Esophagus mucosa (tissue), 1 donor: Measurements from ENCODE around the gene MAD1L1. TPM values are rescaled to one million over a fixed set of nuclear protein-coding genes. Genes with fewer than 3 reads are reported as not detected.
A peak's percentile ranks its signal among the peaks of the same experiment; 100 is the strongest.

Source experiments
- ATAC-seq: fragments of 200-7000 bp; cut with Tn5 transposase; one replicate; pipeline ENCODE4 v1.9.1; 2020
- total RNA-seq: library from RNA; stranded (reverse); gene quantifications from one replicate; pipeline ENCODE4 v1.2.4, GENCODE V29; 2023
- donor health status: DM: yes; HTN: yes; CAD: no.

MAD1L1 gene
- total RNA-seq, 1 donor from 2014 or later, result 23.7 TPM

DNA sequence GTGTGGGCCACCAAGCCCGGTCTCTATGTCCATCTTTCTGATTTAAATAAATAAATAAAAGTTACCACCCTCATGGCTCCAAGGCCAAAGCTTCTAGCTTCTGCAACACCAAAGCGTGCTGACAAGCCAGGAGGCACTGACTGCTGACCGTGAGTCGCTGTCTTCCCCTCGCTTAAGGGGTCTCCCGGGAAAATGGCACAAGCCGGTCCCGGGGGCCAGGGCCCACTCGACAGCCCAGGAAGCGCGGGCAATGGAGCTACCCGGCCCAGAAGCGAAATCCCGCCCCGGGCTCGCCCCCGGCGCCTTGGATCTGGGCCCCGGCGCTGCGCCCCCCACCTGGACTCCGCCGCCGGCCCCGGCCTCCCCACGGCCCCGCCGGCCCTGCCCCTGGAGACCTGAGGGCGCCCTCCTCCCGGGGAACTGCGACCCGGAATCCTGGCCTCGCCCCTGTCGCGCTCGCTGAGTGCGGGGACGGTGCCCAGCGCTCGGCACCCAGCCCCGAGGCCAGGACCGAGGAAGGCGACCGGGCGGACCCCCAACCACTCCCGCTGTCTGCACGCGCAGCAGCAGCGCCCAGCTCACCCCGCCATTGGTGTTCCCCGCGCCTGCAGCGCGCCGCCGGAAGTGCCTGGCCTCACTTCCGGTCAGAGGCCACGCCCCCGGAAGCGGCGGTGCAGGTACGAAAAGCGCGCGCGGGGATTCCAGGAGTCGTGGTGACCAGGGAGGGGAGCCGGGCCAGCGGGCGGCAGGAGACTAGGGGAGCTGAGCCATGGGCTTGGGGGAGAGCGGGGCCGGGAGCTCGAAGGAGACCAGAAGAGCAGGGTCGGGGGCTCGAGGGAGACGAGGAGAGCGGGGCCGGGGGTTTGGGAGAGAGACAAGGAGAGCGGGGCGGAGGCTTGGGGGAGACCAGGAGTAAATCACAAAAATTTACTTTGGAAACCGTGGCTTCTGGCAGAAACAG lies 9.1 kb upstream of the MAD1L1 start, which contains the start of the genes MRM2 and NUDT1:
TSS of gene MRM2 (minus strand) at position 626 of the 961 bp plus-strand sequence. CDS start at position 590, 36 bp downstream.
TSS of gene NUDT1 (plus strand) at position 647 of the 961 bp plus-strand sequence. CDS start 2,349 bp downstream, outside the sequence.
- ATAC-seq, result peak; percentile 75

DNA sequence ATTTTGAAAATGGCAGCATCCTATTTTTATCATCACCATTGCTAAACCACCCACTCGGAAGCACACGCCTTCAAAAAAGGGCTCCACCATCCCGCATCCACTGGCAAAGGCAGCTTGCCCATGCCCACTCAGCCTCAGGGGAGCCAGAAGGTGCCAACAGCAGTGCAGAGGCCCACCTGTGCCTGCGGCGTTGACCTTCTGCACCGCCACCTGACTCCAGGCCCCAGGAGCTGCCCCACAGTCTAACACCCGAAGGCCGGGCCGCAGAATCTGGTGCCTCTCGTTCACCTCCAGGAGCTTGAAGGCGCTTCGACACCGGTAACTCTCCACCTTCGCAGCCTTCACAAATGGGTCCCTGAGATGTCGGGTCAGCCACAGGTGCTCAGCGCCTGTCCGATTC lies 6.5 kb upstream of the MAD1L1 start:
- ATAC-seq, result no peak

GRCh38 chr7:2237109-2237602 lies 4.4 kb upstream of the MAD1L1 start:
- ATAC-seq, result peak; percentile 64

DNA sequence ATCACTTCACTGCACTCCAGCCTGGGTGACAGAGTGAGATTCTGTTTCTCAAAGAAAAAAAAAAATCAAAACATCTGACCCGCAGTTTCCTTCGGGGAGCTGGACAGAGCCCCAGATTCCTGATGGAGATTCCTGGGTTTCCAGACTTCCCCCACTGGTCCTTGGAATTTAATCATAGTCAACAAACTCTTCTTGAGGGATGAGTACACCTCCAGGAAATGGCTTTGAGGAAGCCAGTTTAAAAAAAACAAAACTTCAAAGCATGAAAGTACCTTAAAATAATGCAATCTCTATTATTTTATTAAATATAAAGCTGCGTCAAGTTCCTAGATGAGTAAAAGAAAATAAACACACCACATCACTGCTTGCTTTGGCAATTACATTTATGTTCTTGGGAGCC lies 1.2 kb upstream of the MAD1L1 start:
- ATAC-seq, result no peak

GRCh38 chr7:2231992-2232765 lies 566 bp downstream of the MAD1L1 start:
- ATAC-seq, result peak; percentile 49

DNA sequence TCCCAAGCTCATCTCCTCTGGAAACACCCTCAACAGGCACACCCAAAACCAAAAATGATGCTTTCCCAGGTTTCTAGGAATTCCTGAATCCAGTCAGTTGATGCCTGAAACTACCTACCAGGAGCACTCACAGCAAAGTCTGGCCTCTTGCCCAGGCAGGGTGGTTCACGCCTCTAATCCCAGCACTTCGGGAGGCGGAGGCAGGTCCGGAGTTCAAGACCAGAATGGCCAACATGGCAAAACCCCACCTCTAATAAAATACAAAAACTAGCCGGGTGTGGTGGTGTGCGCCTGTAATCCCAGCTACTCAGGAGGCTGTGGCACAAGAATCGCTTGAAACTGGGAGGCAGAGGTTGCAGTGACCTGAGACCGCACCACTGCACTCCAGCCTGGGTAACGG lies 1.9 kb downstream of the MAD1L1 start:
- ATAC-seq, result no peak

- no peak for ATAC-seq
Observed at GRCh38 chr7:2230226-2230625, 2.5 kb downstream of the MAD1L1 start.

DNA sequence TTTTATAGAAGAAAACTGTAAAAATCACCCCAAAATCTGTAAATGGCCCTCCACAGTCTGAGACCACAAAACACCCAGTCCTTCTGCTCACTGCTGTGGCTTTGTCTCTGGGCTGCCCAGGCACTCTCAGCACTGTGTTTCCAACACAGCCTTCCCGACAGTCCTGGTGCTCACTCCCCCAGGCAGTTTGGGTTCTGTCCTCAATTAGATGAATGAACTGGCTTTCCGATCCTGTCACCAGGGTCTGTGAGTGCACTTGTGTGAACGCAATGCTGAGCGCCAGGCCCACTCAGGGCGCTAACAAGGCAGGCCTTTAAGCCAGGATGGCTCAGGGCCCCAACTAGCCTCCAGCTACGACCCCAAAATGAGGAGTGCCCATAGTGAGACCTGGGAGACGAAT lies 3.3 kb downstream of the MAD1L1 start:
- ATAC-seq, result no peak

- no peak for ATAC-seq
Observed at GRCh38 chr7:2228921-2229320, 3.8 kb downstream of the MAD1L1 start.

DNA sequence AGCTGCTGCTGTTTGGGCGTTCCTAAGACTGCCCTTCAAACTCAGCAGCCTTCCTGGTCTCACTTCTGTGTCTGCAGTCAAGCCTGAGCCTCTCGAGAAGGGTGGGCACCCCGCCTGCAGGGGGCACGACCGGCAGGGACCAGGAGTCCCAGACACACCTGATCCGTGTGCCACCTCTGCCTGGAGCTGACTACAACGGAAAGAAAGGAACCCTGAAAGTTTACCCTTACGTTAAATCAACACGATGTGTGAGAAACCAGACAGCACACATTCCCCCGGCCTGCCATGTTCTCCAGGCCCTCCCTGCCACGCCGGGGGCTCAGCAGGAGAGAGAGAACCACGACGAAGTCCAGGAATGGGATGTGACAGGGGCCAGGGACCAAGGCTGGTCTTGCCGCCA lies 5.0 kb downstream of the MAD1L1 start:
- ATAC-seq, result no peak

- ATAC-seq, result no peak
Observed at GRCh38 chr7:2225830-2226229, 6.9 kb downstream of the MAD1L1 start.

- peak; percentile 86 for ATAC-seq
Observed at GRCh38 chr7:2225336-2225735, 7.4 kb downstream of the MAD1L1 start.

GRCh38 chr7:2224934-2225333 lies 7.8 kb downstream of the MAD1L1 start:
- peak; percentile 85 for ATAC-seq

- ATAC-seq, result no peak
Observed at GRCh38 chr7:2224491-2224928, 8.2 kb downstream of the MAD1L1 start.

DNA sequence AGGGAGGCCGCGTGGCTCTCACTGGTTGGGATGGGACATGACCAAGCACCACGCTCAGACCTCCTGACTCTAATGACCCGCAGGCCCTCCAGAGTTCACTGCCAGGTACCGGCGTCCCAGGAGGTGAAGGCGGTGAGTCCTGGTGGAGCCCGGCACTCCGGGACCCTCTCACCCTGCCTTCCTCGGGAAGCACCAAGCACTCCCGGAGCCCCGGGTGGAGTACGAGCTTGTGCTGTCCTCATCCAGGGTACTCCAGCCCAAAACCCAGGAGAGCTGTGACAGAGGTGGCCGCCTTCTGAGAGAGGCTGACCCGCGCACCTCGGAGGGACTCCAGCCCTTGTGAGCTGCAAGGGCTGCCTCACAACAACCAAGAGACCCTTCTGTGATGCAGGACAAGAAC lies 9.4 kb downstream of the MAD1L1 start:
- no peak for ATAC-seq

DNA sequence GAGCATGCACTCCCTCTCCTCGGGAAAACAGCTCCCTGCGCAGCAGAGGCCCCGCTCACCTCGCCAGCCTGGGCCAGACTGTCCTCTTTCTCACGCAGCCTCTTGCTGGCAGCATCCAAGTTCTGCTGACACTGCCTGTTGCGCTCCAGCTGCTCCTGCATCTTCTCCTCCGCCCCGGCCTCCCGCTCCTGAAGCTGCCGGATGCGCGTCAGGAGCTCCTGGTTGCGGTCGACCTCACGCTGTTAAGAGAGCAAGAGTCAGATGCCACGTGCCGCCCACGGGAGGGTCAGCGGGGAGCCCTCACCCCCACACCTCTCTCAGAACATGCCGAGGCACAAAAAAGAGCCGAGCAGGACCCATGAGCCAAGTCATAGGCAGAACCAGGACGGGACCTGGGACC lies 10.2 kb downstream of the MAD1L1 start:
- ATAC-seq, result no peak

DNA sequence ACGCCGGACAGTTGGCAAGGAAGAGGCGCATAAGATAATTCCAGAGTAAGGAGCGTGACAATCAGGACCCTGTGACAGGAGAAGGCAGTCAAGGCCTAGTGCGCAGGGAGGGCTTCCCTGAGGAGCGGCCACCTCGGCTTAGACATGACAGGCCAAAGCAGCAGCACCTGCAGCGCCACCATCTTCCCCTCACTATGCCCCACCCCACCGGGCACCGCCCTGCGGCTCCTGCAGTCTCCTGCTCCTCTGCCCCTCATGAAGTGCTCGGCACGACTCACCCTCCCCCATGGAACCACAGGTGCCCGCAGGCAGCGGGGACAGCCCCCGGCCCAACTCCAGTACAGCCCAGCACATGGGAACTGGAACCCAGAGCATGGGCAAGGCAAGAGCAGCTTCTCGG lies 11.8 kb downstream of the MAD1L1 start:
- ATAC-seq, result no peak

- ATAC-seq, result no peak
Observed at GRCh38 chr7:2220506-2220905, 12.2 kb downstream of the MAD1L1 start.

DNA sequence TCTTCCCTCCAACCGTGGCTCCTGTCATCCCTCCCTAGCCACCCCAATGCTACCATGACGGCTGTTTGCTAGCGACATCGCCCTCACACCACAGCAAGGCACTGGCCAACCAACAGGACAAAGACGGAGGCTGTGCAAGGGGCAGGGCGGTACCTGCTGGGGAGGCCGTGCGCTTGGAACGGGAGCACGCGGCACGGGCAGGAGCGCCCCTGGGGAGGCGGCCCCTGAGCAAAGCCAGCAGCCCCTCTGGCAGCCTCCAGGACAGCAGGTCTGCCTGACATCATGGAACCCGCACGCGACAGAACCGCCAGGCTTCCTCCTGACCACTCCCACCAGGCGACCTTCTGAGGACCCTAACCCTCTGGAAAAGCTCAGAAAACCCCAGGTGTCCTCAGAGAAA lies 12.7 kb downstream of the MAD1L1 start:
- ATAC-seq, result no peak

GRCh38 chr7:2219606-2220005 lies 13.1 kb downstream of the MAD1L1 start:
- ATAC-seq, result no peak

DNA sequence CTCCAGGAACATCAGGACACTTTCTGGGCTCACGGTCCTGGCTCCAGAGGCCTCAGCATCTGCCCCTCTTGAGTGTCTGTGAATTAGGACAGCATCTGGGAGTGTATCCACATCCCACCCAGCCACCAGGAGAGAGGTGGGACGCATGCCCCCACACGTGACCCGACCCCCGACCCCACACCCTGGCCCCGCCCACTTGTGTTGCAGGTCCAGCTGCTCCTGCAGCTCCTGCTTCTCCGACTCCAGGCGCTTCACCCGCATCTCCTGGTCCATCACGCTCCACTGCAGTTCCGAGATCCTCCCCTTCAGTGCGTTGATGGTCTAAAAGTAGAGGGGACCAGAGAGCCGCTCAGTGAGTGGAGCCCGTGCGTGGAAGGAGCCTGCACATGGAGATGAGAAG lies 13.6 kb downstream of the MAD1L1 start:
- ATAC-seq, result no peak

DNA sequence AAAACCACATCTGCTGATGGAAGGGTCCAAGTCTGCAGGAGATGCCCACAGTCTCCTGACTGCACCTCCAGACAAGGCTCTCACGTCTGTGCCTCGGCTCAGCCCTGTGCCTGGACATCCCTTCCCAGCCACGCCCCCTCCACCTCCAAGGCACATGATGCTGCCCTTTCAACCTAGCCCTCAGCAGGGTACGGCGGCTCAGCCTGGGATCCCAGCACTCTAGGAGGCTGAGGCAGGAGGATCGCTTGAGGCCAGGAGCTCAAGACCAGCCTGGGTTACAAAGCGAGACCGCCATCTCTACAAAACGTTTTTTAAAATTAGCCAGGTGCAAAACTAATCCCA lies 14.3 kb downstream of the MAD1L1 start:
- no peak for ATAC-seq

DNA sequence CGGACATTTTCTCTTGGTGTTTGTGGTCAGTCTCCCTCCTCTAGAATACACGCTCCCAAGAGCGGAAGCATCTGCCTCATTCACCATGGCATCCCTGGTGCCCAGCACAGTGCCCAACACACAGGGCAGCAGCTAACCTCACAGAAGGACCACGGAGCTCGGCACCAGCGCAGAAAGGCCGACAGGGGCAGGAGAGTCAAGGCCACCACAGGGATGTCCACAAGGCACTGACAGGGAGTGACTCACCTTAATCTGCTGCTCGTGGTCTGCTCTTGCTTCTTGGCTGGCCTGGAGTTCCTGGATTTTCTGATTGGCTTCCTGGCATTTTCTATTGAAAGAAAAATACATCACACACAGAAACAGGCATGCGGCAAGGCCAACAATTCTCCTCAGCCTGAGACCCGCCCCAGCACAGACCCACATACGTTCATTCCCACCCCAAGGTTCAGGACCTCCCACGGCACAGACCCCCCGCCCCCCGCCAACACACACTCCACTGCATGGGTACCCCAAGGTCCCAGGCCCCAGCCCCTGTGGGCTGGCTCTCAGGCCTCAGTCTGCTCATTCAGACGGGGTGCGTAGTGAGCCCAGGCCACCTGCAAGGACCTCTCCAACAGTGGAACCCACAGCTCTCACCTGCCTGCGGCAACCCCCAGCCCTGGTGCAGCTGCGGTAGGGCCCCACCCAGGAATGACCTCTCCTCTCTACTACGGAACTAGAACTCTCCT lies 14.9 kb downstream of the MAD1L1 start:
- ATAC-seq, result no peak
